Germinal center (tissue), 1 donor: ENCODE data around the gene GJC2.

Source experiments
- DNase-seq: peaks from one replicate; pipeline ENCODE4 v3.0.0; 2012; ENCODE audit warnings: mixed read lengths, low spot score

Gene GJC2

GRCh38 chr1:228145463-228146416 lies 4.0 kb upstream of the GJC2 start:
- DNase-seq, result no peak

- no peak for DNase-seq
Observed at GRCh38 chr1:228146417-228147150, 3.1 kb upstream of the GJC2 start.

DNA sequence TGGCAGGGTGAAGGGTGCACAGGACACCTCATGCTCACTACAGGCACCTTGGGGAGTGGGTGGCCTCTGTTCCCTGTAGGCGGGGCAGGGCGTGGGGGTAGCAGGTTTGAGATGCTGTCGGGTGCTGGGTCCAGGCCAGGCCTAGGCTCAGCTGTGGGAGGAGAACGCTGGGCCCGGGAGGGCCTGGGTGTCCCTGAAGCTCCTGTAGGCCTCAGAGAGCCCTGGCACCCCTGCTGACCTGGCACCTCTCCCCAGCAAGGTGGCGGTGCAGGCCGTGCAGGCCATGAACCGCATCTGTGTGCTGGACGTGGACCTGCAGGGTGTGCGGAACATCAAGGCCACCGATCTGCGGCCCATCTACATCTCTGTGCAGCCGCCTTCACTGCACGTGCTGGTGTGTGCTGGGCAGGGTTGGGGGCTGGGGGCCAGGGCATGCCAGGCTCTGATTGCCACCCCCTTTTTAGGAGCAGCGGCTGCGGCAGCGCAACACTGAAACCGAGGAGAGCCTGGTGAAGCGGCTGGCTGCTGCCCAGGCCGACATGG lies 2.5 kb upstream of the GJC2 start:
- no peak for DNase-seq

GRCh38 chr1:228147768-228148167 lies 2.0 kb upstream of the GJC2 start:
- no peak for DNase-seq

DNA sequence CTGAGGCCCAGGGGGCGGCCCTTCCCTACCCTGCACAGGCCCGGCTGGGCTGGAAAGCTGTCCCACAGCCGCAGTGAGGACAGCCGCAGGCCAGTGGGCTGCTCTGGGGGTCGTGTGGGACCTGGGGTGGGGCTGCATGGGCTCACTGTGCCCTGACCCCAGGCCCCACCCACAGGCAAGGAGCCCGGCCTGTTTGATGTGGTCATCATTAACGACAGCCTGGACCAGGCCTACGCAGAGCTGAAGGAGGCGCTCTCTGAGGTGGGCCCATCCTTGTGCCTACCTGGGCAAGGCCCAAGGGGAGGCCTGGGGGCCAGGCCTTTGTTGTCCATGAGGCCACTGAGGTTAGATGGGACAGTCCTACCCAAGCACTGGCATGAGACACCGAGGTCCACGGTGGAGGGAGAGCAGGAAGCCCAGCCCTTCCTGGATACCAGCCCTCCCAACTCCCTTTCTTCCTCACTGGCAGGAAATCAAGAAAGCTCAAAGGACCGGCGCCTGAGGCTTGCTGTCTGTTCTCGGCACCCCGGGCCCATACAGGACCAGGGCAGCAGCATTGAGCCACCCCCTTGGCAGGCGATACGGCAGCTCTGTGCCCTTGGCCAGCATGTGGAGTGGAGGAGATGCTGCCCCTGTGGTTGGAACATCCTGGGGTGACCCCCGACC lies 1.4 kb upstream of the GJC2 start:
- no peak for DNase-seq

DNA sequence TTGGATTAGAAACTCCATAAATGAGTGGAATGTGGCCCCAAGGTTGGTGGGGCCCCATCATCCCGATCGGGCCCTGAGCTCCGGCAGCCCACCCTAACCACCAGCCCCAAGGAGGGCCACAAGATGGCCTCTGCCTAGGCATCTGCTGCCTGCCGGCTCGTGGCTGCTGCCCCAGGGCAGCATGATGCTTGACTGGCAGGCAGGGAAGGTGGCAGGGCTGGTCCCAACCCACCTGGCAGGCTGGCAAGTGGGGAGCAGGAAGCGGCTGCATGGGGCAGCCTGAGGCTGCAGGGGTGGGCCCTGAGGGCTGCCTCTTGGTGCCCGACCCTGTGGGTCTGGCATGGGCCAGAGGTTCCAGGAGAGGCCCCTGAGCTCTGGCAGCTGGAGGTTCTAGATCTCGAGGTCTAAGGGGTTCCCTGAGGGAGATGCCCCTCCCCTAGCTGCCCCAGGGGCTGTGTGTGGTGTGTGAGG lies 760 bp upstream of the GJC2 start:
- no peak for DNase-seq

- DNase-seq, result no peak
Observed at GRCh38 chr1:228150120-228150460, 360 bp downstream of the GJC2 start.

DNA sequence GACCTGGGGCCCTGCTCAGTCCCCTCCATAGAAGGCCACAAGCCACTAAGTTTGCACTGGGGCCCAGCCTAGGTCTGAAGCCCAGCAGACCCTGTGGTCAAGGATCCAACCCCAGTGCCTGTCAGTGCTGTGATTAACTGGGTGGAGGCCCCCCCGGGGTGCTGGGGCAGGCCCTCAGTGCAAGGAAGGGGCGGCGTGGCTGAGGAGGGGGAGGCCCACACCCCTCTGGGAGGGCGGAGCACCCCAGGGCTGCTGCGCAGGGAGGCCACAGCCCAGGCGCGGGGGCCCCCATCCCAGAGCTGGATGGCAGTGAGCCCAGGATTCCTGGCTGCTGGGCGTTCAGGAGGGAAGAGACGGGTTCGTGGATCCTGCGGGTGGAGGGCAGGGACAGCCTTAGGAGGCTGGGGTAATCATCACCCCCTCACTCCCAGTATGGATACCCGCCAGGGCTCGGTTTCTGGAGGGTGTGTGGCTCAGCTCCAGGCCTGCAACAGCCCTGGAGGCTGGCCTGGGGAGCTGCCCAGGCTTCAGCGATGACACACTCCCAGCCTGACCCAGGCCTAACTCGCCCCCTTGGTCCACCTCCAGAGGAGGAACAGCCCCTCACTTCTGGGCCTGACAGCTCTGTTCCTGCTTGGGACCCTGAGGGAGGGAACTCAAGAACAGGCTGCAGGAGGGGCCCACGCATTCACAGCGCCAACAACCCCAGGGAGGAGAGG lies 890 bp downstream of the GJC2 start:
- no peak for DNase-seq

DNA sequence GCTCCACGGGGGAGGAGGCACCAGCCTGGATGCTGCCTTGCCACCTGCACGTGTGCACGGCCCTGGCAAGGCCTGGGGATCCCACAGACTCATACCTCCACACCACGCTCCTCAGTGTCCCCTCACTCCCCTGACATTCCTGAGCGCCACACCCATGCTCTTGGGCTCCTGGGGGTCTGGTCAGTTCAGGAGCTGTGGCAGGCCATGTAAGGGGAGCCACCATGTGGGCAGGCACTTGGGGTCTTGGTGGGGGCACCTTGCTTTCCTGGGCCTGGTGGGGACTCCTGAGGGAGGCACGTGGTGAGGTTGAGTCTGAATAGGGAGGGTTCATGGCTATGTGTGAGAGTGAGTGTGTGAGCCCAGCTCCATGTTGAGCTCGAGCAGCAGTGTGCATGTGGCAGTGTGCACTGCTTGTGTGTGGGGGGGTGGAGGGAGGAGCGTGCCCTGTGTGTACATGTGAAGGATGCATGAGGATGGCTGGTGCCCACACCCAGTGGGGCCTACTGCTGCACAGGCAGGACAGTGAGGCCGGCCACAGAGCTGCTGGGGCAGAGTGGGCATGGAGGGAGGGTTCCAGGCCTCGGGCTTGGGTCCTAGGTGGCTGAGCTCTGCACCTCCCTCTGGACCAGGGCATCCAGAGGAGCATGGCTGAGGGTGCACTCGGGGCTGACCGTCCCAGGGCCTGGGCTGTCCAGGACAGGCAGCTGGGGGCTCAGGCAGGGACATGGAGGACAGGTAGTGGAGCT lies 1.6 kb downstream of the GJC2 start:
- DNase-seq, result no peak

DNA sequence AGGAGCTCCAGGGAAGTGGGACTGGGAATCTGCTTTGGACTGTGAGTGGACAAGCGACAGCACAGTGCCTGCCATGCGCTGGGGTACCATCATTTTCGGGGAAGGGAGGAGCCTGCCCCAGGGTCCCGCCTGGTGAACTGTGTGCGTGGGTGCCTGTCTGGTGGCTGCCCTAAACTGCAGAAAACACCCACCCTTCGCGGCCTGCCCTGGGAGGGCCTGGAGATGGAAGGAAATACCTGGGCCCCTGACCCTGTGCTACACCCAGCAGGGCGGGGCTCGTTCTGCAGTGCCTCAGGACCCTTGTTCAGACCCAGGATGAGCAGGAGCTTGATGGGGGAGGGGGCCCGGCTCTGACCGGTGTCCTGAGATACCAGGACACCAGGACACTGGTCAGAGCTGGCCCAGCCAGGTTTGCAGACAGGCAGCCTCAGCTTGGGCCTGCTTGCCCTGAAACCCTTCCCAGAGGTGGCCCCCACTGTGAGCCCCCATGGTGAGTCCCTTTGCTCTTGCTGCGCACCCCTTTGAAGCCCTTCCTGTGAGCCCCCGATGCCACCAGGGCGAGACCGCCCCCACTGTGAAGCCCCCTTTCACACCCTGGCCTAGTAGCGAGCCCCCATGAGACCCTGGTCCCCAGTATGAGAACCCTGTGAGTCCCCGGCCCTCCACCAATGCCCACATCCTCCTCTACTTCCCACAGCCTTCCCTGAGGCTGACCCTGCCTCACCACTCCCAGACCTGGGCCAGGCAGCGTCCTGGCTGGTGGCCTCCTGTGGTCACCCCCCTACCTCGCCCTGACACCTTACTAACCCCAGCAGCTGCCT lies 2.6 kb downstream of the GJC2 start:
- DNase-seq, result no peak

DNA sequence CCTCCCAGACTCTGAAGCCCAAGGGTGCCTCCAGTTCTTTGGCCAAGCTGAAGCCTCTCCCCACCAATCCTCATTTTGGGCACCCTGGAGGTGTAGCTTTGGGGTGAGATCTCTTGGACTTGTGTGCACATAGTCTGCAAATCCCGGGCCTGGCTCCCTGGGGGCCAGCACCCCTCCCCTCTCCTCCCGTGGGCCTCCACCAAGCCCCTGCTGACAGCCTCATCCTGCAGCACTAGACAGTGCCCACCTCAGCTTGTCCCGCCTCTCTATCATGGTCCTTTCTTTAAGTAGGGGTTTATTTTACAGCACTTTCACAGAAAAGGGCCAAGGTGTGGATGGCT lies 3.2 kb downstream of the GJC2 start:
- DNase-seq, result no peak

DNA sequence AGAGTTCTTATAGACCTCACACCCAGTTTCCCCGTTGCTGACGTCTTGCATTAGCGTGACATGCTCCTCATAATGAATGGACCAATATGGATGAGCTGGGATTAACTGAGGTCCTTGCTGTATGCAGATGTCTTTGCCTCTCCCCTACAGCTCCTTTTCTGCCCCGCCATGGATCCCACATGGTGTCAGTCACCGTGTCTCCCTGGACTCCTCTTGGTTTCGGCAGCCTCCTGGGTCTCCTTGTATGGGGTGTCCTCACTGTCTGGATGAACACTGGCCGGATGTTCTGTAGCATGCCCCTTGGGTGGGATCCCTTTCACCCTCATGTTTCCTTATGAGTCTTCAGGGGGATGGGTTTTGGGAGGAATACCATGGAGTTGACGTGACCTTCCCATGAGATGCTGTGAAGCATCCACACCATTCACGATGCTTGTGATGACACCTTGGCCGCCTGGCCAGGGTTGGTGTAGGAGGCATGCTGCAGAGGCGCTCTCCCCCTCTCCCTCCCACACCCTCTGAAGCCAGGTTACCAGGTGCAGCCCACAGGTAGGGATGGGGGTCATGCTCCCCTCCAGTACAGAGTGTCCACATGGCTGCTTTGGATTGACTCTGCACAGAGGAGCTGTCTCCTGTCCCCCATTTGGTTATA lies 4.4 kb downstream of the GJC2 start:
- DNase-seq, result no peak

DNA sequence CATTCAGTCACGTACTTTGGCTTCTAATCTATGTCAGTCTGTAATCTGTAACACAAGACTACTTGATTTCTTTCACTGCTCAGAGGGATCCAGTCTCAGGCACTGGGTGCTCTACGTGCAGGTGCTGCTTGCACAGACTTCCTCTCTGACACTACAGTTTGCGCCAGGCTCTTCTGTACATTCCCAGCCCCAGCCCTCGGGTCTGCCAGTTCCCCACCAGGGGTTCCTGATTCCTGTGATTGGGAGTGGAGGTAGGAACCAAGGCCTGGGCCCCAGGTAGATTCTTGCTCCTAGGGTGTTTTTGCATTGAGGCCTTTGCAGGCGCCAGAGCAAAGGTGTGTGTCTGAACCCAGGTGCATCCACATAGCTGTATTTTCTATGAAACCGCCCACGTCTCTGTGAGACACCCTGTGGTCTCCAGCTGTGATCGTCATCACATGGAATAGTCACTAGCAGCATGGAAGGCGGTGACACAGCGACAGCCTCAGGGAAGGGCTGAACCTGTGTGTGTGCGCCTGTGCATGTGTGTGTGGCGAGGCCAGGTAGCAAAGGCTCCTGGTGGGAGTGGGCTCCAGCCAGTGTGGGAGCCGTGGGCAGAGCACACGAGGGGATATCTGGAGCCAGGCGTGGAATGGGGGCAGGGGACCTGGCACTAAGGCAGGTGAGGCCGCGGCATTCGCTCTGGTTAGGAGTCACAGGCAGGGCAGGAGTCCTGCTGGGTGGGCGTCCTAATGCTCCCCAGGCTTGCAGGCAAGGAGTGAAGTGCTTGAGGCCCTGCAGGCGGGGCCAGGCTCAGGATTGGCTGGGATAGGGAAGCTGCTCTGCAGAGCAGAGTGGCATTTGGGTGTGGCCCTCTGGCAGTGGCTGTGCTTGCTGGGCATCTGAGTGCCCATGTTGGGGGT lies 5.2 kb downstream of the GJC2 start:
- DNase-seq, result no peak

GRCh38 chr1:228155596-228156514 lies 6.1 kb downstream of the GJC2 start:
- no peak for DNase-seq

DNA sequence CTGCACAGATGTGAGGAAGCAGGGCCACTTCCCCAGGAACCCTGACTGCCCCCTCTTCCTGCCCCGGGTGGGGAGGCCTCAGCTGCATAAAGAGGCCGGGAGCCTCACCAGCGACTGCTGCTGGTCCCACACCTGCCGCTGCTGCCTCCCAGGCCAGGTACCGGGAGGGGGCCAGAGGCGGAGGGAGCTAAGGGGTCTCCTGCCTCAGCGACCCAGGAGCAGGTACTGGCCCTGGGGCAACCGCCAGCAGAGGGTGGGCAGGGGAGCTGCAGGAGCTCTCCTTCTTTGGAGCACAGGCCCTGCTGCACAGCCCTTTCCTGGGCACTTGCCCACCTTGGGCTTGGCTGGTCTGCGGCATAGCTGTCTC lies 6.8 kb downstream of the GJC2 start:
- DNase-seq, result no peak

DNA sequence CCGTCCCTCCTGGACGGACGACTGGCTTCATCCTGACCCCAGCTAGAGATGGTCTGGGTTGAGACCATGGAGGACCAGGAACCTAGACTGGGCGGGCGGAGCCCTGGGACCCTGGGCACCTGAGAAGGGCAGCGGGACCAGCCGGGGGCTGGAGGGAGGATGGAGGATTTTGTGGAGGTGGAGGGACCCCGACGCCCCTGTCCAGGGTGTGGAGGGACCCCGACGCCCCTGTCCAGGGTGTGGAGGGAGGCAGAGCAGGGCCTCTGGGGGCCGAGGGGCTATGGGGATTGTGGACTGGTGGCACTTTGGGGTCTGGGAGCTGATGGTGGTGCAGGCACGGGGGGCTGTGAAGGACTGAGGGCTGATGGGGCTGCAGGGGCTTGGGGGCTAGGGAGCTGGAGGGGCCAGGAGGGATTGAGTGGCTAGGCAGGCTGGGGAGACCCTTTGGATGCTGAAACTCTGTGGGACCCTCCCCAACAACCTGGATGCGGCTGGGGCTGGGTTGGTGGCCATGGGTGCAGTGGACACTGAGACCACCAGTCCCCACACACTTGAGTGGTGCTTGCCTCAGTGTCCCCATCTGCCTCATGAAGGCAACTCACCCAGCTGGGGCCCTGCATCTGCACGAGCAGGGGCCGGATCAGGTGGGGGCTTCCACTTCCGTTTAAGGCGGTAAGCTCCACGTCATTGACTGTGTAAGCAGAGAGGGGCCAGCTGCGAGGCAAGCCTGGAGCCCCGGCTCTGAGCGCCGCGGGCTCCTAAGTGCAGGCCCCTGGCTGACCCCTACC lies 7.4 kb downstream of the GJC2 start:
- DNase-seq, result no peak

GRCh38 chr1:228157729-228158126 lies 8.0 kb downstream of the GJC2 start:
- DNase-seq, result no peak
